OCI-LY3 (cell line): Measurements from ENCODE around the gene IL32.

ENCODE experiments used
- H2AFZ ChIP-seq: fragments of 200-600, 300-600 bp; shearing (Covaris generic); 2 replicates; pipeline ENCODE4 v1.6.0; 2014; ENCODE audit warnings: antibody characterized with exemption, low read depth, low read length
- H3K27ac ChIP-seq: fragments of 200-600, 300-600 bp; sonication (generic); 2 replicates; pipeline ENCODE4 v1.5.1; 2014; ENCODE audit warnings: mild to moderate bottlenecking, low read length, moderate library complexity, mixed read lengths
- H3K27me3 ChIP-seq: fragments of 200-600, 300-600 bp; sonication (generic); 2 replicates; pipeline ENCODE4 v1.6.1; 2014; ENCODE audit warnings: low read depth, low read length, mixed read lengths
- H3K36me3 ChIP-seq: fragments of 200-600, 300-600 bp; sonication (generic); replicated peaks from 2 replicates; pipeline ENCODE3; 2014; ENCODE audit warnings: low read depth, low read length, mixed read lengths
- H3K4me1 ChIP-seq: fragments of 300-600, 200-600 bp; sonication (generic); 2 replicates; pipeline ENCODE4 v1.6.1; 2014; ENCODE audit warnings: low read length, mixed read lengths
- H3K4me2 ChIP-seq: fragments of 200-600, 300-600 bp; sonication (generic); 2 replicates; pipeline ENCODE4 v1.6.1; 2014; ENCODE audit warnings: low read length, mixed read lengths
- H3K4me3 ChIP-seq: fragments of 300-600, 200-600 bp; sonication (generic); 2 replicates; pipeline ENCODE4 v1.5.1; 2014; ENCODE audit warnings: antibody characterized with exemption, mild to moderate bottlenecking, low read length, moderate library complexity
- H3K79me2 ChIP-seq: fragments of 300-600, 200-600 bp; shearing (Covaris generic); 2 replicates; pipeline ENCODE4 v1.6.1; 2014; ENCODE audit warnings: mild to moderate bottlenecking, low read length, mixed read lengths
- H3K9ac ChIP-seq: fragments of 300-600, 200-600 bp; shearing (Covaris generic); 2 replicates; pipeline ENCODE4 v1.6.0; 2014; ENCODE audit warnings: mild to moderate bottlenecking, low read length, moderate library complexity
- H3K9me3 ChIP-seq: fragments of 200-600, 300-600 bp; shearing (Covaris generic); 2 replicates; pipeline ENCODE4 v1.6.1; 2014; ENCODE audit warnings: low read length, mixed read lengths; ENCODE audit not compliant: insufficient read depth
- H4K20me1 ChIP-seq: fragments of 200-600, 300-600 bp; sonication (generic); 2 replicates; pipeline ENCODE4 v1.6.1; 2016; ENCODE audit warnings: low read length, mixed read lengths; ENCODE audit not compliant: insufficient read depth
- CTCF ChIP-seq: fragments of 200-600, 300-600 bp; sonication (generic); IDR thresholded peaks from 2 replicates; pipeline ENCODE4 v1.5.1; 2014; ENCODE audit warnings: antibody characterized with exemption, low read length, low read depth
- EZH2phosphoT487 ChIP-seq: fragments of 200-600 bp; shearing (Covaris generic); IDR thresholded peaks from 2 replicates; pipeline ENCODE4 v1.6.1; 2018; ENCODE audit warnings: antibody characterized with exemption, mixed run types, low read depth

Gene IL32

GRCh38 chr16:3112058-3112880 is 46.8 kb downstream of the IL32 start, which contains the start of gene ZNF205:
Gene ZNF205, plus strand, starts transcription at chr16:3112586. Its CDS starts 845 bp downstream, at chr16:3113431.
- TF ChIP-seq CTCF (no peak), EZH2phosphoT487 (no peak)
- peaks cover 2% of the 10 kb centered on the region; the same call in 1 of the 2 replicates for H3K4me1 ChIP-seq
- H3K4me3 ChIP-seq = no peak within 1 kb of the TSS
- no peak within 1 kb of the TSS for H3K9ac ChIP-seq
- no peak within 1 kb of the TSS for H3K4me2 ChIP-seq
- peaks cover 34% of the 10 kb centered on the region for H3K27me3 ChIP-seq
- no peaks in the 10 kb centered on the region for H3K79me2 ChIP-seq
- H3K27ac ChIP-seq = no peak within 1 kb of the TSS
- H2AFZ ChIP-seq = no peak within 1 kb of the TSS
- no peaks in the 10 kb centered on the region for H3K9me3 ChIP-seq
- H4K20me1 ChIP-seq = no peaks in the 10 kb centered on the region
- no peaks in the 10 kb centered on the region for H3K36me3 ChIP-seq

GRCh38 chr16:3112881-3113574 is 47.6 kb downstream of the IL32 start:
- H3K27me3 ChIP-seq = peaks cover 34% of the 10 kb centered on the region
- no peaks in the 10 kb centered on the region for H3K36me3 ChIP-seq
- H3K4me3 ChIP-seq = no peak overlapping the region
- no peaks in the 10 kb centered on the region for H4K20me1 ChIP-seq
- TF ChIP-seq EZH2phosphoT487 (no peak), CTCF (no peak)
- H3K9ac ChIP-seq = no peak overlapping the region
- no peak overlapping the region for H3K4me2 ChIP-seq
- H3K9me3 ChIP-seq = no peaks in the 10 kb centered on the region
- no peaks in the 10 kb centered on the region for H3K4me1 ChIP-seq
- H3K79me2 ChIP-seq = no peaks in the 10 kb centered on the region
- H3K27ac ChIP-seq = no peak overlapping the region
- no peak overlapping the region for H2AFZ ChIP-seq

GRCh38 chr16:3113765-3114479 is 48.5 kb downstream of the IL32 start:
- no peak overlapping the region for H3K9ac ChIP-seq
- TF ChIP-seq EZH2phosphoT487 = no peak
- TF ChIP-seq CTCF = 0 out of 2 replicates have a peak, but pooled peaks have one; percentile 3
- H3K27me3 ChIP-seq = peaks cover 34% of the 10 kb centered on the region

GRCh38 chr16:3115003-3115402 is 49.6 kb downstream of the IL32 start:
- Histone ChIP-seq H3K9ac (no peak overlapping the region), H2AFZ (no peak overlapping the region), H3K9me3 (no peaks in the 10 kb centered on the region), H3K79me2 (no peaks in the 10 kb centered on the region), H3K4me3 (no peak overlapping the region), H4K20me1 (no peaks in the 10 kb centered on the region), H3K36me3 (no peaks in the 10 kb centered on the region), H3K27ac (no peak overlapping the region), H3K27me3 (peaks cover 30% of the 10 kb centered on the region), H3K4me1 (no peaks in the 10 kb centered on the region), H3K4me2 (no peak overlapping the region)
- no peak for TF ChIP-seq CTCF
- TF ChIP-seq EZH2phosphoT487 = no peak

More at GRCh38 chr16:3113765-3114479, 48.5 kb downstream of the IL32 start:
- no peak overlapping the region for H3K4me3 ChIP-seq
- no peak overlapping the region for H3K4me2 ChIP-seq
- no peaks in the 10 kb centered on the region for H3K79me2 ChIP-seq
- H4K20me1 ChIP-seq = no peaks in the 10 kb centered on the region
- H2AFZ ChIP-seq = no peak overlapping the region
- H3K4me1 ChIP-seq = no peaks in the 10 kb centered on the region
- H3K9me3 ChIP-seq = no peaks in the 10 kb centered on the region
- H3K36me3 ChIP-seq = no peaks in the 10 kb centered on the region
- H3K27ac ChIP-seq = no peak overlapping the region
